Measurements from ENCODE around the gene AKNA.

AKNA gene

GRCh38 chr9:114285166-114285867, 102.5 kb downstream of the AKNA start:
- TF ChIP-seq, protein P1, sequence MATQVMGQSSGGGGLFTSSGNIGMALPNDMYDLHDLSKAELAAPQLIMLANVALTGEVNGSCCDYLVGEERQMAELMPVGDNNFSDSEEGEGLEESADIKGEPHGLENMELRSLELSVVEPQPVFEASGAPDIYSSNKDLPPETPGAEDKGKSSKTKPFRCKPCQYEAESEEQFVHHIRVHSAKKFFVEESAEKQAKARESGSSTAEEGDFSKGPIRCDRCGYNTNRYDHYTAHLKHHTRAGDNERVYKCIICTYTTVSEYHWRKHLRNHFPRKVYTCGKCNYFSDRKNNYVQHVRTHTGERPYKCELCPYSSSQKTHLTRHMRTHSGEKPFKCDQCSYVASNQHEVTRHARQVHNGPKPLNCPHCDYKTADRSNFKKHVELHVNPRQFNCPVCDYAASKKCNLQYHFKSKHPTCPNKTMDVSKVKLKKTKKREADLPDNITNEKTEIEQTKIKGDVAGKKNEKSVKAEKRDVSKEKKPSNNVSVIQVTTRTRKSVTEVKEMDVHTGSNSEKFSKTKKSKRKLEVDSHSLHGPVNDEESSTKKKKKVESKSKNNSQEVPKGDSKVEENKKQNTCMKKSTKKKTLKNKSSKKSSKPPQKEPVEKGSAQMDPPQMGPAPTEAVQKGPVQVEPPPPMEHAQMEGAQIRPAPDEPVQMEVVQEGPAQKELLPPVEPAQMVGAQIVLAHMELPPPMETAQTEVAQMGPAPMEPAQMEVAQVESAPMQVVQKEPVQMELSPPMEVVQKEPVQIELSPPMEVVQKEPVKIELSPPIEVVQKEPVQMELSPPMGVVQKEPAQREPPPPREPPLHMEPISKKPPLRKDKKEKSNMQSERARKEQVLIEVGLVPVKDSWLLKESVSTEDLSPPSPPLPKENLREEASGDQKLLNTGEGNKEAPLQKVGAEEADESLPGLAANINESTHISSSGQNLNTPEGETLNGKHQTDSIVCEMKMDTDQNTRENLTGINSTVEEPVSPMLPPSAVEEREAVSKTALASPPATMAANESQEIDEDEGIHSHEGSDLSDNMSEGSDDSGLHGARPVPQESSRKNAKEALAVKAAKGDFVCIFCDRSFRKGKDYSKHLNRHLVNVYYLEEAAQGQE (IDR thresholded peaks at IDR 0.05; ENCODE audit: insufficient read depth in 1 of 2, low read depth in 2 of 2, low read length in 2 of 2) = no peak
- TF ChIP-seq TAF1 (IDR thresholded peaks at IDR 0.05; ENCODE audit: borderline replicate concordance, insufficient read depth, low read length) = no peak
- no peak for TF ChIP-seq FOXP2 (optimal IDR thresholded peaks at IDR 0.05; ENCODE audit: borderline replicate concordance, extremely low read depth, extremely low read length, insufficient read depth)
- TF ChIP-seq SIN3A (IDR thresholded peaks at IDR 0.05; ENCODE audit: borderline replicate concordance, insufficient read depth, low read length) = no peak
- no peak for TF ChIP-seq POLR2AphosphoS5 (IDR thresholded peaks at IDR 0.05; ENCODE audit: low read depth, low read length)

DNA sequence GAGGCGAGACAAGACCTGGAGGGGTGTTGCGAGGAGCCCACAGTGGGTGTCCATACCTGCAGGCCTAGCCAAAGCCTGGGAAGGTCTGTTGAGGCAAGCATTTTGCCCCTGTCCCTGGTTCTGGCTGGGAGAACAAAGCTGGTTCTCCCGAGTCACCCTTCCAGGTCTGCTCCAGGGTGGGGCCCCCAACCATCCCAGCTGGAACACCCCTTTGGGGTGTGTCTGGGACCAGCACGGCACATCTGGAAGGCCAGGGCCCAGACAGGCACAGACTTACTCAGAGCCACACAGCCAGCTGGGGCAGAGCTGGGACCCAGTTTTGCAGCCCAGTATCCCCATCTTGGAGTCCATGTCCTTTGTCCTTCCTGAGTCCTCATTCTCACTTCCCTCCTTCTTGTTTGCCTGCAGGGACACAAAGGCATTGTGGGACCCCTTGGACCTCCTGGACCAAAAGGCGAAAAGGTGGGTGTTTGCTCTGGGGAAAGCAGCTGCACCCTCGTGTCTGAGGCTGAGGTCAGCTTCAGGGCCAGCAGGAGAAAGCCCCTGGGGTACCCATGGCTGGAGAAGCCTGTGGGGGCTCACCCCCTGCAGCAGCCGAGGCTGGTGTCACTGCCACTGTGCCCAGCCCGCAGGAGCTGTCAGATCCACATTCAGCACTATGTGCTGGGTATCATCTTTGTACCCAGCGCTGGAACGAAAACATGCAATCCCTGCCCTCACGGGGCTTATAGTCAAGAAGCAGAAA, 103.3 kb downstream of the AKNA start:
- TF ChIP-seq POLR2AphosphoS5 (IDR thresholded peaks at IDR 0.05; ENCODE audit: low read depth, low read length) = no peak
- TF ChIP-seq SIN3A (IDR thresholded peaks at IDR 0.05; ENCODE audit: borderline replicate concordance, insufficient read depth, low read length) = no peak
- no peak for TF ChIP-seq FOXP2 (optimal IDR thresholded peaks at IDR 0.05; ENCODE audit: borderline replicate concordance, extremely low read depth, extremely low read length, insufficient read depth)
- TF ChIP-seq, protein P1 (IDR thresholded peaks at IDR 0.05; ENCODE audit: insufficient read depth in 1 of 2, low read depth in 2 of 2, low read length in 2 of 2) = no peak
- TF ChIP-seq TAF1 (IDR thresholded peaks at IDR 0.05; ENCODE audit: borderline replicate concordance, insufficient read depth, low read length) = no peak

All from PFSK-1 (cell line).